ENCODE results near the gene SSX2IP.
"Not testable (repeated sequence)": the region's sequence is repeated elsewhere in the genome, so short reads cannot be mapped to it uniquely, and the experiment has no call there.

DNA sequence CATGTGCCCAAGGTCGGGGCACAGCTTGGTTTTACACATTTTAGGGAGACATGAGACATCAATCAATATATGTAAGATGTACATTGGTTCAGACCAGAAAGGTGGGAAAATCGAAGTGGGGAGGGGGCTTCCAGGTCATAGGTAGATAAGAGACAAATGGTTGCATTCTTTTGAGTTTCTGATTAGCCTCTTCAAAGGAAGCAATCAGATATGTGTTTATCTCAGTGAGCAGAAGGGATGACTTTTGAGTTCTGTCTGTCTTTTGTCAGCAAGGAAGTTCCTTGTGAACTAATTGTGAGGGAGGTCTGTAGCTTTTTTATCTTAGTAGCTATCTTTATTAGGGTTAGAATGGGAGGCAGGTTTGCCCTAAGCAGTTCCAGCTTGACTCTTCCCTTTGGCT lies 31.6 kb upstream of the SSX2IP start:
- TF ChIP-seq, protein P1, sequence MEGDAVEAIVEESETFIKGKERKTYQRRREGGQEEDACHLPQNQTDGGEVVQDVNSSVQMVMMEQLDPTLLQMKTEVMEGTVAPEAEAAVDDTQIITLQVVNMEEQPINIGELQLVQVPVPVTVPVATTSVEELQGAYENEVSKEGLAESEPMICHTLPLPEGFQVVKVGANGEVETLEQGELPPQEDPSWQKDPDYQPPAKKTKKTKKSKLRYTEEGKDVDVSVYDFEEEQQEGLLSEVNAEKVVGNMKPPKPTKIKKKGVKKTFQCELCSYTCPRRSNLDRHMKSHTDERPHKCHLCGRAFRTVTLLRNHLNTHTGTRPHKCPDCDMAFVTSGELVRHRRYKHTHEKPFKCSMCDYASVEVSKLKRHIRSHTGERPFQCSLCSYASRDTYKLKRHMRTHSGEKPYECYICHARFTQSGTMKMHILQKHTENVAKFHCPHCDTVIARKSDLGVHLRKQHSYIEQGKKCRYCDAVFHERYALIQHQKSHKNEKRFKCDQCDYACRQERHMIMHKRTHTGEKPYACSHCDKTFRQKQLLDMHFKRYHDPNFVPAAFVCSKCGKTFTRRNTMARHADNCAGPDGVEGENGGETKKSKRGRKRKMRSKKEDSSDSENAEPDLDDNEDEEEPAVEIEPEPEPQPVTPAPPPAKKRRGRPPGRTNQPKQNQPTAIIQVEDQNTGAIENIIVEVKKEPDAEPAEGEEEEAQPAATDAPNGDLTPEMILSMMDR (IDR thresholded peaks at IDR 0.05) = not testable (repeated sequence)
- TF ChIP-seq POLR2A, EP300 (IDR thresholded peaks at IDR 0.05): not testable (repeated sequence)
